Measurements from ENCODE around the gene PTPRZ1. TPM values are rescaled to one million over a fixed set of nuclear protein-coding genes. Genes with fewer than 3 reads are reported as not detected.

PTPRZ1 gene
- total and polyA plus RNA-seq, 2 of the 4 experiments (the other 2 are of a cell fraction): not detected

- Histone ChIP-seq H3K18ac (ENCODE audit: low read depth, low read length) (no peak overlapping the region), H3K79me1 (ENCODE audit: low read depth in 1 of 2, low read length in 2 of 2) (no peaks in the 10 kb centered on the region), H3K14ac (replicated peaks; ENCODE audit: low read depth, low read length) (no peak overlapping the region), H3K36me3 (ENCODE audit: control insufficient read depth, insufficient read depth, low read length) (no peaks in the 10 kb centered on the region), H3K9me1 (ENCODE audit: insufficient read depth, low read length) (no peaks in the 10 kb centered on the region), H4K20me1 (ENCODE audit: insufficient read depth, low read length) (no peaks in the 10 kb centered on the region), H3K4me3 (ENCODE audit: insufficient read depth, low read depth, low read length) (no peak overlapping the region), H3K27ac (ENCODE audit: insufficient read depth, low read length) (no peak overlapping the region), H2BK120ac (ENCODE audit: low read depth, low read length) (no peak overlapping the region), H2AFZ (replicated peaks; ENCODE audit: low read length, poor library complexity) (no peak overlapping the region), H2BK5ac (ENCODE audit: low read depth, low read length, poor library complexity, severe bottlenecking) (no peak overlapping the region), H3K9me3 (ENCODE audit: control insufficient read depth, insufficient read depth, low read length) (no peaks in the 10 kb centered on the region), H2BK20ac (ENCODE audit: low read depth, low read length) (no peak overlapping the region), H4K91ac (ENCODE audit: insufficient read depth, low read depth, low read length) (no peak overlapping the region), H3K27me3 (ENCODE audit: control insufficient read depth, insufficient read depth, low read length) (peaks cover 2% of the 10 kb centered on the region; the same call in 1 of the 2 replicates), H3K4me2 (ENCODE audit: low read depth, low read length) (no peak overlapping the region), H2AK9ac (replicated peaks; ENCODE audit: low read depth, low read length, poor library complexity) (no peak overlapping the region), H4K8ac (ENCODE audit: low read depth in 2 of 2, low read length in 2 of 2) (no peak overlapping the region), H3K9ac (ENCODE audit: low read depth, low read length) (no peak overlapping the region), H2AK5ac (ENCODE audit: low read depth, low read length) (no peak overlapping the region), H3K23ac (ENCODE audit: low read depth, low read length) (no peak overlapping the region), H3K56ac (ENCODE audit: extremely low read depth, insufficient read depth, low read length) (no peak overlapping the region), H3K4ac (ENCODE audit: low read depth, low read length) (no peak overlapping the region), H2BK15ac (ENCODE audit: low read depth, low read length) (no peak overlapping the region), H4K5ac (ENCODE audit: low read depth, low read length) (no peak overlapping the region), H3K4me1 (ENCODE audit: control insufficient read depth, insufficient read depth, low read length) (no peaks in the 10 kb centered on the region)
- ATAC-seq (ENCODE audit: low read depth) (no peak), DNase-seq (no peak)
- no CpG with 5 or more reads among the region's 4 CpGs for WGBS, 2 experiments (ENCODE audit: extremely low coverage in 2 of 2, insufficient read length in 1 of 2)
- in situ Hi-C loops (cut with MboI; ENCODE audit: low sequenced_read_pairs) (no loop called here), intact Hi-C loops (cut with micrococcal nuclease) (no loop called here), dilution Hi-C loops (cut with HindIII; ENCODE audit: low sequenced_read_pairs, unreplicated experiment) (no loop called here)
- no peak for TF ChIP-seq POLR2A (IDR thresholded peaks at IDR 0.05; ENCODE audit: low read depth, low read length)
- no peak for TF ChIP-seq CEBPB (IDR thresholded peaks at IDR 0.05; ENCODE audit: low read depth, low read length)
- no peak for TF ChIP-seq NFE2L2 (IDR thresholded peaks at IDR 0.05; ENCODE audit: low read depth, low read length)
- TF ChIP-seq FOS (IDR thresholded peaks at IDR 0.05; ENCODE audit: low read depth, low read length): no peak
- TF ChIP-seq RAD21 (IDR thresholded peaks at IDR 0.05; ENCODE audit: low read length): no peak
- TF ChIP-seq RFX5 (IDR thresholded peaks at IDR 0.05; ENCODE audit: low read depth, low read length): no peak
- no peak for TF ChIP-seq ELK1 (IDR thresholded peaks at IDR 0.05; ENCODE audit: borderline replicate concordance, low read depth, low read length)
- TF ChIP-seq MAZ (IDR thresholded peaks at IDR 0.05; ENCODE audit: borderline replicate concordance, low read depth, low read length): no peak
- TF ChIP-seq RCOR1 (IDR thresholded peaks at IDR 0.05; ENCODE audit: insufficient replicate concordance, low read length): no peak
- no peak for TF ChIP-seq BHLHE40 (IDR thresholded peaks at IDR 0.05; ENCODE audit: low read depth, low read length)
- no peak for TF ChIP-seq CTCF (conservative IDR thresholded peaks at IDR 0.05; ENCODE audit: low read depth, low read length)
- TF ChIP-seq CHD1 (IDR thresholded peaks at IDR 0.05; ENCODE audit: low read depth, low read length): no peak
- TF ChIP-seq MAFK (IDR thresholded peaks at IDR 0.05; ENCODE audit: low read depth, low read length): no peak
- no peak for TF ChIP-seq SMC3 (IDR thresholded peaks at IDR 0.05; ENCODE audit: low read depth, low read length)
- no peak for TF ChIP-seq USF2 (IDR thresholded peaks at IDR 0.05; ENCODE audit: low read depth, low read length)
- no peak for TF ChIP-seq MXI1 (IDR thresholded peaks at IDR 0.05; ENCODE audit: borderline replicate concordance, low read depth, low read length)
- ChIA-PET POLR2A (ENCODE audit: unreplicated experiment) (no interaction called here), CTCF (interaction anchor here (1.1 kb wide), 1 partner anchor 56 kb away, joined by 4 read pairs; no protein-coding TSS in a partner anchor)
- BruUV-seq (replicated peaks): no TSS peak
Observed at GRCh38 chr7:121938429-121938996, 65.6 kb downstream of the PTPRZ1 start.
